ENCODE results near the gene TMEM132E. TPM values are rescaled to one million over a fixed set of nuclear protein-coding genes. Genes with fewer than 3 reads are reported as not detected.

TMEM132E gene
- total RNA-seq, 2 donors from 2014 or later: 0.56 to 1.9 TPM

GRCh38 chr17:34601416-34601815 lies 22.0 kb downstream of the TMEM132E start:
- DNase-seq (ENCODE audit: low spot score): no peak
- TF ChIP-seq CTCF (IDR thresholded peaks at IDR 0.05): no peak
- no peak overlapping the region for H3K27ac ChIP-seq
- no peaks in the 10 kb centered on the region for H3K36me3 ChIP-seq
- H3K27me3 ChIP-seq (replicated peaks; ENCODE audit: insufficient read depth): no peaks in the 10 kb centered on the region
- H3K4me3 ChIP-seq: no peak overlapping the region
- no peaks in the 10 kb centered on the region for H3K4me1 ChIP-seq (ENCODE audit: control insufficient read depth in 1 of 2, low read depth in 2 of 2)
- no peaks in the 10 kb centered on the region for H3K9me3 ChIP-seq
- no peak for ATAC-seq (ENCODE audit: insufficient number of reproducible peaks, low FRiP score, low read depth)

GRCh38 chr17:34603974-34604373 lies 24.6 kb downstream of the TMEM132E start:
- Histone ChIP-seq H3K9me3 (no peaks in the 10 kb centered on the region), H3K4me3 (no peak overlapping the region), H3K27me3 (replicated peaks; ENCODE audit: insufficient read depth) (no peaks in the 10 kb centered on the region), H3K36me3 (no peaks in the 10 kb centered on the region), H3K4me1 (ENCODE audit: control insufficient read depth in 1 of 2, low read depth in 2 of 2) (no peaks in the 10 kb centered on the region), H3K27ac (no peak overlapping the region)
- no peak for DNase-seq (ENCODE audit: low spot score)
- no peak for TF ChIP-seq CTCF (IDR thresholded peaks at IDR 0.05)
- no peak for ATAC-seq (ENCODE audit: insufficient number of reproducible peaks, low FRiP score, low read depth)

- Histone ChIP-seq H3K27me3 (replicated peaks; ENCODE audit: insufficient read depth) (no peaks in the 10 kb centered on the region), H3K4me3 (no peak overlapping the region), H3K36me3 (no peaks in the 10 kb centered on the region), H3K27ac (no peak overlapping the region), H3K4me1 (ENCODE audit: control insufficient read depth in 1 of 2, low read depth in 2 of 2) (no peaks in the 10 kb centered on the region), H3K9me3 (no peaks in the 10 kb centered on the region)
- no peak for TF ChIP-seq CTCF (IDR thresholded peaks at IDR 0.05)
- ATAC-seq (ENCODE audit: insufficient number of reproducible peaks, low FRiP score, low read depth) (no peak), DNase-seq (ENCODE audit: low spot score) (no peak)
These were observed 27.4 kb downstream of the TMEM132E start for GRCh38 chr17:34606763-34607162.

GRCh38 chr17:34607917-34608316 lies 28.5 kb downstream of the TMEM132E start:
- H3K4me3 ChIP-seq: no peak overlapping the region
- DNase-seq (ENCODE audit: low spot score): no peak
- no peaks in the 10 kb centered on the region for H3K4me1 ChIP-seq (ENCODE audit: control insufficient read depth in 1 of 2, low read depth in 2 of 2)
- no peaks in the 10 kb centered on the region for H3K27me3 ChIP-seq (replicated peaks; ENCODE audit: insufficient read depth)
- TF ChIP-seq CTCF (IDR thresholded peaks at IDR 0.05): no peak
- no peaks in the 10 kb centered on the region for H3K36me3 ChIP-seq
- H3K9me3 ChIP-seq: no peaks in the 10 kb centered on the region
- no peak overlapping the region for H3K27ac ChIP-seq
- no peak for ATAC-seq (ENCODE audit: insufficient number of reproducible peaks, low FRiP score, low read depth)

GRCh38 chr17:34609210-34609609 lies 29.8 kb downstream of the TMEM132E start:
- ATAC-seq (ENCODE audit: insufficient number of reproducible peaks, low FRiP score, low read depth): no peak
- TF ChIP-seq CTCF (IDR thresholded peaks at IDR 0.05): no peak
- Histone ChIP-seq H3K4me1 (ENCODE audit: control insufficient read depth in 1 of 2, low read depth in 2 of 2) (no peaks in the 10 kb centered on the region), H3K4me3 (no peak overlapping the region), H3K27ac (no peak overlapping the region), H3K9me3 (no peaks in the 10 kb centered on the region), H3K36me3 (no peaks in the 10 kb centered on the region), H3K27me3 (replicated peaks; ENCODE audit: insufficient read depth) (no peaks in the 10 kb centered on the region)
- no peak for DNase-seq (ENCODE audit: low spot score)
